Peyer's patch (tissue), 4 donors: ENCODE measurements around the gene MUC5AC.

Experiments used
- CTCF ChIP-seq, 6 experiments: fragments of 450-650 bp in 4 of 6; fragments of 200-600 bp in 2 of 6; sonication (generic) in 1 of 6; IDR thresholded peaks; one replicate each; pipeline ENCODE4 v1.5.1; 2017 to 2019; ENCODE audit warnings: antibody characterized with exemption in 6 of 6, mild to moderate bottlenecking in 3 of 6, moderate library complexity in 1 of 6
- POLR2A ChIP-seq, 2 donors: fragments of 450-650 bp; IDR thresholded peaks; one replicate each; pipeline ENCODE4 v1.5.1; 2017; ENCODE audit warnings: antibody characterized with exemption in 2 of 2, mild to moderate bottlenecking in 2 of 2, moderate library complexity in 2 of 2

GRCh38 chr11:1228101-1228821 lies 70.5 kb downstream of the MUC5AC start:
- TF ChIP-seq CTCF (IDR thresholded peaks at IDR 0.05) (no peak), POLR2A (IDR thresholded peaks at IDR 0.05) (no peak)
